OCI-LY3 (cell line): ENCODE results near the gene ASTN2.

Source experiments
- H2AFZ ChIP-seq: fragments of 200-600, 300-600 bp; shearing (Covaris generic); 2 replicates; pipeline ENCODE4 v1.6.0; 2014; ENCODE audit warnings: antibody characterized with exemption, low read depth, low read length
- H3K27ac ChIP-seq: fragments of 200-600, 300-600 bp; sonication (generic); 2 replicates; pipeline ENCODE4 v1.5.1; 2014; ENCODE audit warnings: mild to moderate bottlenecking, low read length, moderate library complexity, mixed read lengths
- H3K27me3 ChIP-seq: fragments of 200-600, 300-600 bp; sonication (generic); 2 replicates; pipeline ENCODE4 v1.6.1; 2014; ENCODE audit warnings: low read depth, low read length, mixed read lengths
- H3K36me3 ChIP-seq: fragments of 200-600, 300-600 bp; sonication (generic); replicated peaks from 2 replicates; pipeline ENCODE3; 2014; ENCODE audit warnings: low read depth, low read length, mixed read lengths
- H3K4me1 ChIP-seq: fragments of 300-600, 200-600 bp; sonication (generic); 2 replicates; pipeline ENCODE4 v1.6.1; 2014; ENCODE audit warnings: low read length, mixed read lengths
- H3K4me2 ChIP-seq: fragments of 200-600, 300-600 bp; sonication (generic); 2 replicates; pipeline ENCODE4 v1.6.1; 2014; ENCODE audit warnings: low read length, mixed read lengths
- H3K4me3 ChIP-seq: fragments of 300-600, 200-600 bp; sonication (generic); 2 replicates; pipeline ENCODE4 v1.5.1; 2014; ENCODE audit warnings: antibody characterized with exemption, mild to moderate bottlenecking, low read length, moderate library complexity
- H3K79me2 ChIP-seq: fragments of 300-600, 200-600 bp; shearing (Covaris generic); 2 replicates; pipeline ENCODE4 v1.6.1; 2014; ENCODE audit warnings: mild to moderate bottlenecking, low read length, mixed read lengths
- H3K9ac ChIP-seq: fragments of 300-600, 200-600 bp; shearing (Covaris generic); 2 replicates; pipeline ENCODE4 v1.6.0; 2014; ENCODE audit warnings: mild to moderate bottlenecking, low read length, moderate library complexity
- H3K9me3 ChIP-seq: fragments of 200-600, 300-600 bp; shearing (Covaris generic); 2 replicates; pipeline ENCODE4 v1.6.1; 2014; ENCODE audit warnings: low read length, mixed read lengths; ENCODE audit not compliant: insufficient read depth
- H4K20me1 ChIP-seq: fragments of 200-600, 300-600 bp; sonication (generic); 2 replicates; pipeline ENCODE4 v1.6.1; 2016; ENCODE audit warnings: low read length, mixed read lengths; ENCODE audit not compliant: insufficient read depth
- EZH2phosphoT487 ChIP-seq: fragments of 200-600 bp; shearing (Covaris generic); IDR thresholded peaks from 2 replicates; pipeline ENCODE4 v1.6.1; 2018; ENCODE audit warnings: antibody characterized with exemption, mixed run types, low read depth
- TF ChIP-seq, protein P1 (sequence below): fragments of 200-600, 300-600 bp; sonication (generic); IDR thresholded peaks from 2 replicates; pipeline ENCODE4 v1.5.1; 2014; ENCODE audit warnings: antibody characterized with exemption, low read length, low read depth

The ASTN2 gene

DNA sequence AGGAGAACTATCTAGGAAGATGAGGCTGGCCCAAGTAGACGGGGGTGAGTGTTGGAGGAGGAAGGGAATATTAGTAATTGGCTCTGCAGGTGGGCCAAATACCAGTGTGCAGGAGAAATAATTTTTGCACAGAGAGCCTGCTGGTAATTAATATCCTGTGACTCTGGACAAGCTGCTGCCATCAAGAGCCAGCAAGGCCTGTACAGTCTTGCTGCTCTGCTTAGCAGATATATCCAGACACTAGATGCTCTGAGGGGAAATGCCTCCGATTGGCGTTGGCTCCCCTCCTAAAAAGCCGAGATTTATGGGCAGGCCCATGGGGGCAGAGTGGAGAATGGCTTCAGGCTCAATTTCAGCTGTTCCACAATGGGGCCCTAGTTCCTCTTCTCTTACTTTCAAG, 29.6 kb upstream of the ASTN2 start:
- H3K27me3 ChIP-seq = no peaks in the 10 kb centered on the region; the same call in none of the 2 replicates
- no peak overlapping the region for H2AFZ ChIP-seq
- H3K27ac ChIP-seq = no peak overlapping the region

DNA sequence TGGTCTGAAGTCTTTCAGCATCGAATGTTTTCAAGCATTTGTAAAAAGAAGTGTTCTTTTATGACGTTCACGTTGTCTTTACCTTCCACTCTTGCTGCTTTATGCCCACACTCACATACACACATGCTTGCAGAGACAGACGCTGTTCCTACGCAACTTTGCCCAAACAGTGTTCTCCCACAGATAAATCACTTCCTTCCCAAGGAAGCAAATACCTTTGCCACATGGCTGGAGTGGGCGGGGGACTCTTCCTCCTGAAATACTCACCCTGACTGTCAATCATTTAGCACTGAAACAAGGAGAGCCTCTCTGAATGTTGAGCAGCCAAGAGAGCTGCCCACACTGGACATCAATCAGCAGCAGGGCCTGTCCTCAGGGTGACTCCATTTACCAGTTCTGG, 22.4 kb upstream of the ASTN2 start:
- H3K4me1 ChIP-seq = no peaks in the 10 kb centered on the region
- no peaks in the 10 kb centered on the region for H4K20me1 ChIP-seq
- no peak overlapping the region for H3K27ac ChIP-seq
- peaks cover 7% of the 10 kb centered on the region for H3K27me3 ChIP-seq
- H3K4me2 ChIP-seq = no peak overlapping the region
- H3K36me3 ChIP-seq = no peaks in the 10 kb centered on the region
- H3K79me2 ChIP-seq = no peaks in the 10 kb centered on the region
- no peak for TF ChIP-seq EZH2phosphoT487
- TF ChIP-seq, protein P1, sequence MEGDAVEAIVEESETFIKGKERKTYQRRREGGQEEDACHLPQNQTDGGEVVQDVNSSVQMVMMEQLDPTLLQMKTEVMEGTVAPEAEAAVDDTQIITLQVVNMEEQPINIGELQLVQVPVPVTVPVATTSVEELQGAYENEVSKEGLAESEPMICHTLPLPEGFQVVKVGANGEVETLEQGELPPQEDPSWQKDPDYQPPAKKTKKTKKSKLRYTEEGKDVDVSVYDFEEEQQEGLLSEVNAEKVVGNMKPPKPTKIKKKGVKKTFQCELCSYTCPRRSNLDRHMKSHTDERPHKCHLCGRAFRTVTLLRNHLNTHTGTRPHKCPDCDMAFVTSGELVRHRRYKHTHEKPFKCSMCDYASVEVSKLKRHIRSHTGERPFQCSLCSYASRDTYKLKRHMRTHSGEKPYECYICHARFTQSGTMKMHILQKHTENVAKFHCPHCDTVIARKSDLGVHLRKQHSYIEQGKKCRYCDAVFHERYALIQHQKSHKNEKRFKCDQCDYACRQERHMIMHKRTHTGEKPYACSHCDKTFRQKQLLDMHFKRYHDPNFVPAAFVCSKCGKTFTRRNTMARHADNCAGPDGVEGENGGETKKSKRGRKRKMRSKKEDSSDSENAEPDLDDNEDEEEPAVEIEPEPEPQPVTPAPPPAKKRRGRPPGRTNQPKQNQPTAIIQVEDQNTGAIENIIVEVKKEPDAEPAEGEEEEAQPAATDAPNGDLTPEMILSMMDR = no peak
- H3K4me3 ChIP-seq = no peak overlapping the region
- H3K9ac ChIP-seq = no peak overlapping the region
- H3K9me3 ChIP-seq = no peaks in the 10 kb centered on the region
- H2AFZ ChIP-seq = no peak overlapping the region

More for the DNA sequence above, 29.6 kb upstream of the ASTN2 start:
- H3K4me3 ChIP-seq = no peak overlapping the region
- H3K79me2 ChIP-seq = no peaks in the 10 kb centered on the region
- no peak overlapping the region for H3K4me2 ChIP-seq
- TF ChIP-seq, protein P1 = no peak
- TF ChIP-seq EZH2phosphoT487 = no peak
- no peaks in the 10 kb centered on the region for H3K4me1 ChIP-seq
- no peaks in the 10 kb centered on the region for H3K9me3 ChIP-seq
- no peaks in the 10 kb centered on the region for H3K36me3 ChIP-seq
- no peak overlapping the region for H3K9ac ChIP-seq
- no peaks in the 10 kb centered on the region for H4K20me1 ChIP-seq

DNA sequence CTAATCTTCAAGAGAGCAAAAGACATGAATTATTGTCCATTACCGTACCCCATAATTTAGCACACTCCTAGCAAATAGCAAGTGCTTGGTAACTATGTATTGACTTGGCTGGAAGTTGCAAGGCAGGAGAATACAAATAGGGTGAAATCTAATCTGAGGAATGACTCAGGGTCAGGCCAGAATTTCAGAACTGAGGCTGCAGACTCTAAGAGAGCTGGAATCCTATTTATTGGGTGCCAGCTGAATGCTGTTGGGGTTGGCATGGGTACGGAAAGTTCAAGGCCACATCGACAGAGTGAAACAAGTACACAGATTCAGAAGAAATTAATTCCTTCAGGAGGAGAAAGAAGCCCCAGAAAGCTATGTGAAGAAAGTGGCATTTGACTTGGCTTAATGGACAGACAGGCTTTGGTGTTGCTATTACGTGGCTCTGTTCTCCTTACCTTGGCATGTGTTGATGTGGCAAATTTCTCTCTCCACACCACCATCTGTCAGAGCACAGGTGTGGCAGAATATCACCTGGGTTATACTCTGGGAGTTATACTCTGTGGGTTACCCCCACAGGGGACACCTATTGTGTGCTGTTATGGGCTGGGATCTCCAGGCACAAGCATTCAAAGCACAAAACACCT, 20.9 kb upstream of the ASTN2 start:
- Histone ChIP-seq H2AFZ (no peak overlapping the region), H3K4me1 (no peaks in the 10 kb centered on the region), H3K27ac (no peak overlapping the region), H4K20me1 (no peaks in the 10 kb centered on the region), H3K4me3 (no peak overlapping the region), H3K36me3 (no peaks in the 10 kb centered on the region), H3K9ac (no peak overlapping the region), H3K79me2 (no peaks in the 10 kb centered on the region), H3K4me2 (no peak overlapping the region), H3K9me3 (no peaks in the 10 kb centered on the region), H3K27me3 (peaks cover 7% of the 10 kb centered on the region)
- no peak for TF ChIP-seq EZH2phosphoT487
- TF ChIP-seq, protein P1 = no peak

DNA sequence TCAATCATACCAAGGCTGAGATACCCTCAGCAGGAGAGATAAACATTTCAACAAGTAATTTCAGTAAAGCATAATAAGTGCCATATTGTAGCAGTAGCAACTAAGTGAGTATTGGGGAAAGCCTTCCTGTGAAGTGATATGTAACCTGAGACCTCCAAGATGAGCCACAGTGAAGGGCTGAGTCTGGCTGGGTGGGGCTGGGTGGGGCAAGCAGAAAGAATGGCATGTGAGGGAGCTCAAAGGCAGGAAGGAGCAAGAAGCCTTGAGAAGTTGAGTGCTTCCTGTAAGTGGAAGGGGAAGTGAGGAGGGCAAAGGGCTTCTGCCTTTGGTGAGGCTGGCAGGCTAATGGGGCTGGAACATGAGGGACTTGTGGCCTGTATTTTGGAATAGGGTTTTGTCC, 19.7 kb upstream of the ASTN2 start:
- no peak for TF ChIP-seq EZH2phosphoT487
- TF ChIP-seq, protein P1 = no peak
- no peaks in the 10 kb centered on the region for H3K4me1 ChIP-seq
- no peak overlapping the region for H3K4me2 ChIP-seq
- H3K27ac ChIP-seq = no peak overlapping the region
- H3K36me3 ChIP-seq = no peaks in the 10 kb centered on the region
- H3K27me3 ChIP-seq = peaks cover 7% of the 10 kb centered on the region
- no peak overlapping the region for H3K9ac ChIP-seq
- no peaks in the 10 kb centered on the region for H4K20me1 ChIP-seq
- no peaks in the 10 kb centered on the region for H3K79me2 ChIP-seq
- no peak overlapping the region for H2AFZ ChIP-seq
- no peak overlapping the region for H3K4me3 ChIP-seq
- H3K9me3 ChIP-seq = no peaks in the 10 kb centered on the region
